Astrocyte (in vitro differentiated cells and primary cell): ENCODE data around the gene TWSG1. TPM values are rescaled to one million over a fixed set of nuclear protein-coding genes. Genes with fewer than 3 reads are reported as not detected.

Experiments used
- DNase-seq: peaks from one replicate; pipeline ENCODE4 v3.0.0-alpha.2; 2010; ENCODE audit warnings: low read depth
- FAIRE-seq: peaks from 2 replicates; lab custom pipeline; 2011; peaks lifted over from hg19 to GRCh38; lab: Jason Lieb, UNC
- H2AFZ ChIP-seq: 2 replicates; pipeline ENCODE4 v1.6.0; 2012; ENCODE audit warnings: low read depth, low read length, inconsistent platforms
- H3K27ac ChIP-seq: 2 replicates; pipeline ENCODE4 v1.5.1; 2011; ENCODE audit warnings: low read depth, low read length, inconsistent platforms
- H3K27me3 ChIP-seq: 2 replicates; pipeline ENCODE4 v1.6.0; 2011; ENCODE audit warnings: low read length, inconsistent platforms; ENCODE audit not compliant: insufficient read depth
- H3K36me3 ChIP-seq: 2 replicates; pipeline ENCODE4 v1.5.1; 2011; ENCODE audit warnings: low read length, inconsistent platforms; ENCODE audit not compliant: insufficient read depth
- H3K4me1 ChIP-seq: 2 replicates; pipeline ENCODE4 v1.5.1; 2011; ENCODE audit warnings: low read length, inconsistent platforms; ENCODE audit not compliant: insufficient read depth
- H3K4me2 ChIP-seq: 2 replicates; pipeline ENCODE4 v1.6.0; 2012; ENCODE audit warnings: low read length, inconsistent platforms
- H3K4me3 ChIP-seq: 2 replicates; pipeline ENCODE4 v1.5.1; 2011; ENCODE audit warnings: low read depth, mild to moderate bottlenecking, low read length, inconsistent platforms; ENCODE audit not compliant: insufficient read depth
- H3K79me2 ChIP-seq: 2 replicates; pipeline ENCODE4 v1.6.0; 2012; ENCODE audit warnings: mild to moderate bottlenecking, low read length, inconsistent platforms; ENCODE audit not compliant: insufficient read depth
- H3K9ac ChIP-seq: 2 replicates; pipeline ENCODE4 v1.6.0; 2012; ENCODE audit warnings: mild to moderate bottlenecking, low read length, inconsistent platforms
- H3K9me3 ChIP-seq: 2 replicates; pipeline ENCODE4 v1.5.1; 2012; ENCODE audit warnings: low read depth, mild to moderate bottlenecking, low read length, inconsistent platforms; ENCODE audit not compliant: insufficient read depth
- H4K20me1 ChIP-seq: 2 replicates; pipeline ENCODE4 v1.6.0; 2012; ENCODE audit warnings: low read length, inconsistent platforms; ENCODE audit not compliant: insufficient read depth
- H3K27ac Mint-ChIP-seq: one replicate; pipeline ENCODE4 v1.8.0; 2021; ENCODE audit warnings: mild to moderate bottlenecking, mixed read lengths; ENCODE audit not compliant: unreplicated experiment
- H3K27me3 Mint-ChIP-seq: one replicate; pipeline ENCODE4 v1.8.0; 2021; ENCODE audit warnings: low read depth, mixed read lengths; ENCODE audit not compliant: unreplicated experiment
- H3K36me3 Mint-ChIP-seq: one replicate; pipeline ENCODE4 v1.8.0; 2021; ENCODE audit warnings: low read depth, mixed read lengths; ENCODE audit not compliant: unreplicated experiment
- H3K4me1 Mint-ChIP-seq: one replicate; pipeline ENCODE4 v1.8.0; 2021; ENCODE audit warnings: low read depth, mixed read lengths; ENCODE audit not compliant: unreplicated experiment
- H3K4me3 Mint-ChIP-seq: one replicate; pipeline ENCODE4 v1.8.0; 2021; ENCODE audit warnings: mild to moderate bottlenecking, moderate library complexity, mixed read lengths; ENCODE audit not compliant: unreplicated experiment
- H3K9me3 Mint-ChIP-seq: one replicate; pipeline ENCODE4 v1.8.0; 2021; ENCODE audit warnings: mild to moderate bottlenecking, mixed read lengths; ENCODE audit not compliant: unreplicated experiment
- EZH2 ChIP-seq: IDR thresholded peaks from 2 replicates; pipeline ENCODE4 v1.6.1; 2012; ENCODE audit warnings: mild to moderate bottlenecking, low read length, inconsistent platforms; ENCODE audit not compliant: insufficient read depth
- total RNA-seq: library from RNA; stranded (reverse); gene quantifications from 2 replicates; pipeline ENCODE4 v1.2.1, GENCODE V29; 2021
- TF ChIP-seq, protein P1 (sequence below): IDR thresholded peaks from 2 replicates; pipeline ENCODE4 v1.5.1; 2011; ENCODE audit warnings: low read depth, mild to moderate bottlenecking, inconsistent platforms, low read length, moderate library complexity; ENCODE audit not compliant: insufficient read depth

Gene TWSG1
- total RNA-seq, 1 donor from 2014 or later, result 48.4 TPM

DNA sequence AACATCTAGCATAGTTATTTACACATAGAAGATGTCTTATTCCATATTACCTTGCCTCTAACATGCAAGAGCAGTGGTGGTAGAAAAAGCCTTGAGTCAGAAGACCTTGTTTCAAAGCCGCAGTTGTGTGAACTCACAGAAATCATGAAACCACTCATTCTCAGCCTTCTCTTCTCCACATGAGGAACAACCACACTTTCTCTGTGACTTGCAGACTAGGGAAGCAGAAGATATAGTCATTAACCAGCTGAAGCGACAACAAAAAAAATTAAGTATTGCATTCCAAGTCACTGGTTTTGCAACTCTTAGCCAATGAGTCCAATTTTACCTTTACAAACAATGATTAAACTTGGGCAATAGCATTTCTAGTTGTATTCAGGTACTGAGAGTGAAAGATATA lies 19.0 kb downstream of the TWSG1 start:
- no peaks in the 10 kb centered on the region for H3K9me3 Mint-ChIP-seq
- FAIRE-seq (no peak), DNase-seq (no peak)
- Histone ChIP-seq H3K27me3 (no peaks in the 10 kb centered on the region), H3K36me3 (no peaks in the 10 kb centered on the region), H3K4me1 (peaks cover 7% of the 10 kb centered on the region), H4K20me1 (peaks cover 8% of the 10 kb centered on the region), H3K4me2 (no peak overlapping the region), H3K27ac (no peak overlapping the region), H3K9ac (no peak overlapping the region), H2AFZ (no peak overlapping the region), H3K79me2 (peaks cover 46% of the 10 kb centered on the region), H3K9me3 (no peaks in the 10 kb centered on the region), H3K4me3 (no peak overlapping the region)
- peaks cover 7% of the 10 kb centered on the region for H3K4me1 Mint-ChIP-seq
- no peak overlapping the region for H3K27ac Mint-ChIP-seq
- TF ChIP-seq, protein P1, sequence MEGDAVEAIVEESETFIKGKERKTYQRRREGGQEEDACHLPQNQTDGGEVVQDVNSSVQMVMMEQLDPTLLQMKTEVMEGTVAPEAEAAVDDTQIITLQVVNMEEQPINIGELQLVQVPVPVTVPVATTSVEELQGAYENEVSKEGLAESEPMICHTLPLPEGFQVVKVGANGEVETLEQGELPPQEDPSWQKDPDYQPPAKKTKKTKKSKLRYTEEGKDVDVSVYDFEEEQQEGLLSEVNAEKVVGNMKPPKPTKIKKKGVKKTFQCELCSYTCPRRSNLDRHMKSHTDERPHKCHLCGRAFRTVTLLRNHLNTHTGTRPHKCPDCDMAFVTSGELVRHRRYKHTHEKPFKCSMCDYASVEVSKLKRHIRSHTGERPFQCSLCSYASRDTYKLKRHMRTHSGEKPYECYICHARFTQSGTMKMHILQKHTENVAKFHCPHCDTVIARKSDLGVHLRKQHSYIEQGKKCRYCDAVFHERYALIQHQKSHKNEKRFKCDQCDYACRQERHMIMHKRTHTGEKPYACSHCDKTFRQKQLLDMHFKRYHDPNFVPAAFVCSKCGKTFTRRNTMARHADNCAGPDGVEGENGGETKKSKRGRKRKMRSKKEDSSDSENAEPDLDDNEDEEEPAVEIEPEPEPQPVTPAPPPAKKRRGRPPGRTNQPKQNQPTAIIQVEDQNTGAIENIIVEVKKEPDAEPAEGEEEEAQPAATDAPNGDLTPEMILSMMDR, result no peak
- no peak for TF ChIP-seq EZH2
- no peaks in the 10 kb centered on the region for H3K27me3 Mint-ChIP-seq
- no peak overlapping the region for H3K4me3 Mint-ChIP-seq
- peaks cover 1% of the 10 kb centered on the region for H3K36me3 Mint-ChIP-seq

GRCh38 chr18:9354256-9354655 lies 19.7 kb downstream of the TWSG1 start:
- H3K4me1 Mint-ChIP-seq, result peaks cover 5% of the 10 kb centered on the region

DNA sequence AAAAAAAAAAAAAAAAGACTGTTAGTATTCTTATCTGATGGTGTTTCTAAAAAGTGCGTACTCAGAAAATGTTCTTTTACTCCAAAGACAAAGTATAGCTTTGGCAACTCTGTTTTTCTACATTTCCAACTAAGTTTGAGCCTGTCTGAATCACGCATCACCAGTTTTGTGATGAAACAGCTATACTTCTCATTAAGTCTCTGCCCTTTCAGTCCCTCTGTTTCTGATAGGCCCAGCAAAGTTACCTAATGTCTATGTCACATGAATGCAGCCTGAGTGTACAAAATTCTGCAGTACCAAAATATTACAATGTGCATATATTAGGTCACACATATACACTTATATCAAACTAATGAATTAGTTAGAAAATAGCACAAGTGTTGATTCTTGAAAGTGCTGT lies 22.4 kb downstream of the TWSG1 start:
- no peak overlapping the region for H2AFZ ChIP-seq
- H3K27ac Mint-ChIP-seq, result no peak overlapping the region
- no peak overlapping the region for H3K4me3 Mint-ChIP-seq
- H3K27me3 Mint-ChIP-seq, result no peaks in the 10 kb centered on the region
- no peak overlapping the region for H3K4me2 ChIP-seq
- no peaks in the 10 kb centered on the region for H3K36me3 ChIP-seq
- H3K27me3 ChIP-seq, result no peaks in the 10 kb centered on the region
- H3K9me3 ChIP-seq, result no peaks in the 10 kb centered on the region
- no peak overlapping the region for H3K27ac ChIP-seq
- H3K4me1 ChIP-seq, result no peaks in the 10 kb centered on the region
- peaks cover 3% of the 10 kb centered on the region for H3K36me3 Mint-ChIP-seq
- no peak for DNase-seq
- FAIRE-seq, result no peak
- no peak overlapping the region for H3K4me3 ChIP-seq
- H3K4me1 Mint-ChIP-seq, result peaks cover 6% of the 10 kb centered on the region
- no peak overlapping the region for H3K9ac ChIP-seq
- TF ChIP-seq, protein P1, result no peak
- no peak for TF ChIP-seq EZH2
- no peaks in the 10 kb centered on the region for H3K9me3 Mint-ChIP-seq
- H4K20me1 ChIP-seq, result peaks cover 12% of the 10 kb centered on the region
- H3K79me2 ChIP-seq, result peaks cover 35% of the 10 kb centered on the region

More at GRCh38 chr18:9354256-9354655, 19.7 kb downstream of the TWSG1 start:
- H3K27ac ChIP-seq, result no peak overlapping the region
- peaks cover 51% of the 10 kb centered on the region for H3K79me2 ChIP-seq
- H3K36me3 ChIP-seq, result no peaks in the 10 kb centered on the region
- H3K36me3 Mint-ChIP-seq, result peaks cover 1% of the 10 kb centered on the region
- H3K27ac Mint-ChIP-seq, result no peak overlapping the region
- H2AFZ ChIP-seq, result no peak overlapping the region
- H3K4me3 Mint-ChIP-seq, result no peak overlapping the region
- H3K27me3 ChIP-seq, result no peaks in the 10 kb centered on the region
- DNase-seq, result no peak
- TF ChIP-seq EZH2, result no peak
- TF ChIP-seq, protein P1, result no peak
- no peak overlapping the region for H3K4me3 ChIP-seq
- no peak for FAIRE-seq
- H3K4me2 ChIP-seq, result no peak overlapping the region
- H3K9me3 ChIP-seq, result no peaks in the 10 kb centered on the region
- no peaks in the 10 kb centered on the region for H3K9me3 Mint-ChIP-seq
- no peak overlapping the region for H3K9ac ChIP-seq
- H3K4me1 ChIP-seq, result peaks cover under 1% of the 10 kb centered on the region
- peaks cover 11% of the 10 kb centered on the region for H4K20me1 ChIP-seq
- no peaks in the 10 kb centered on the region for H3K27me3 Mint-ChIP-seq
